ENCODE results near the gene TAF1L. TPM values are rescaled to one million over a fixed set of nuclear protein-coding genes. Genes with fewer than 3 reads are reported as not detected.

TAF1L gene
- total RNA-seq, 4 donors from 2014 or later: not detected

- 66 to 67% methylated on average over 6 of the region's 6 CpGs for WGBS, 2 donors (ENCODE audit: low coverage in 1 of 2)
- no peak overlapping the region for H3K4me3 ChIP-seq
- in situ Hi-C loops (cut with MboI; ENCODE audit: low pct_ligation_motif_present in 1 of 4, low pct_unique_long_range_greater_than_20kb in 1 of 4, low sequenced_read_pairs in 3 of 4): no loop called here
- H3K36me3 ChIP-seq: no peaks in the 10 kb centered on the region
- no peaks in the 10 kb centered on the region for H3K27me3 ChIP-seq
- H3K27ac ChIP-seq: no peak overlapping the region
- no peak for DNase-seq
- H3K9me3 ChIP-seq: no peaks in the 10 kb centered on the region
- H3K4me1 ChIP-seq: no peaks in the 10 kb centered on the region
- intact Hi-C loops (cut with DNase I; ENCODE audit: low total_unique reads): no loop called here
- TF ChIP-seq CTCF (IDR thresholded peaks at IDR 0.05) (no peak), POLR2A (IDR thresholded peaks at IDR 0.05) (no peak), POLR2AphosphoS5 (IDR thresholded peaks at IDR 0.05) (no peak), EP300 (IDR thresholded peaks at IDR 0.05; ENCODE audit: low read depth) (no peak)
These were observed 37.0 kb upstream of the TAF1L start for GRCh38 chr9:32672469-32672868.

GRCh38 chr9:32671333-32671732 is 35.9 kb upstream of the TAF1L start:
- Histone ChIP-seq H3K4me1 (no peaks in the 10 kb centered on the region), H3K36me3 (no peaks in the 10 kb centered on the region), H3K4me3 (no peak overlapping the region), H3K27me3 (no peaks in the 10 kb centered on the region), H3K9me3 (no peaks in the 10 kb centered on the region), H3K27ac (no peak overlapping the region)
- in situ Hi-C loops (cut with MboI; ENCODE audit: low pct_ligation_motif_present in 1 of 4, low pct_unique_long_range_greater_than_20kb in 1 of 4, low sequenced_read_pairs in 3 of 4): no loop called here
- WGBS, 2 donors (ENCODE audit: low coverage in 1 of 2): 82% methylated on average over 1 of the region's 1 CpG; no CpG with 5 or more reads in 1 of the 2 donors
- intact Hi-C loops (cut with DNase I; ENCODE audit: low total_unique reads): no loop called here
- TF ChIP-seq CTCF (IDR thresholded peaks at IDR 0.05): no peak
- TF ChIP-seq POLR2AphosphoS5 (IDR thresholded peaks at IDR 0.05): no peak
- TF ChIP-seq POLR2A (IDR thresholded peaks at IDR 0.05): no peak
- no peak for TF ChIP-seq EP300 (IDR thresholded peaks at IDR 0.05; ENCODE audit: low read depth)
- no peak for DNase-seq

GRCh38 chr9:32665101-32665500 is 29.6 kb upstream of the TAF1L start:
- no peak for TF ChIP-seq POLR2A (IDR thresholded peaks at IDR 0.05)
- no peak for DNase-seq
- in situ Hi-C loops (cut with MboI; ENCODE audit: low pct_ligation_motif_present in 1 of 4, low pct_unique_long_range_greater_than_20kb in 1 of 4, low sequenced_read_pairs in 3 of 4): no loop called here
- 33 to 58% methylated on average over 1 to 3 of the region's 3 CpGs for WGBS, 2 donors (ENCODE audit: low coverage in 1 of 2)
- Histone ChIP-seq H3K36me3 (no peaks in the 10 kb centered on the region), H3K4me3 (no peak overlapping the region), H3K27ac (no peak overlapping the region), H3K27me3 (no peaks in the 10 kb centered on the region), H3K9me3 (no peaks in the 10 kb centered on the region), H3K4me1 (no peaks in the 10 kb centered on the region)
- intact Hi-C loops (cut with DNase I; ENCODE audit: low total_unique reads): no loop called here

GRCh38 chr9:32663741-32664140 is 28.3 kb upstream of the TAF1L start:
- Histone ChIP-seq H3K9me3 (no peaks in the 10 kb centered on the region), H3K4me1 (no peaks in the 10 kb centered on the region), H3K27ac (no peak overlapping the region), H3K36me3 (no peaks in the 10 kb centered on the region), H3K4me3 (no peak overlapping the region), H3K27me3 (no peaks in the 10 kb centered on the region)
- no peak for DNase-seq
- TF ChIP-seq POLR2A (IDR thresholded peaks at IDR 0.05) (no peak), POLR2AphosphoS5 (IDR thresholded peaks at IDR 0.05) (no peak), CTCF (IDR thresholded peaks at IDR 0.05) (no peak), EP300 (IDR thresholded peaks at IDR 0.05; ENCODE audit: low read depth) (no peak)
- WGBS, 2 donors (ENCODE audit: low coverage in 1 of 2): 63 to 77% methylated on average over 2 to 3 of the region's 3 CpGs
- in situ Hi-C loops (cut with MboI; ENCODE audit: low pct_ligation_motif_present in 1 of 4, low pct_unique_long_range_greater_than_20kb in 1 of 4, low sequenced_read_pairs in 3 of 4): no loop called here
- intact Hi-C loops (cut with DNase I; ENCODE audit: low total_unique reads): no loop called here

- no peak for DNase-seq
- Histone ChIP-seq H3K27me3 (no peaks in the 10 kb centered on the region), H3K4me3 (no peak overlapping the region), H3K36me3 (no peaks in the 10 kb centered on the region), H3K27ac (no peak overlapping the region), H3K9me3 (no peaks in the 10 kb centered on the region), H3K4me1 (no peaks in the 10 kb centered on the region)
- TF ChIP-seq POLR2A (IDR thresholded peaks at IDR 0.05) (no peak), EP300 (IDR thresholded peaks at IDR 0.05; ENCODE audit: low read depth) (no peak), POLR2AphosphoS5 (IDR thresholded peaks at IDR 0.05) (no peak), CTCF (IDR thresholded peaks at IDR 0.05) (no peak)
- 67% methylated on average over 2 of the region's 2 CpGs; no CpG with 5 or more reads in 1 of the 2 donors for WGBS, 2 donors (ENCODE audit: low coverage in 1 of 2)
- intact Hi-C loops (cut with DNase I; ENCODE audit: low total_unique reads): no loop called here
- in situ Hi-C loops (cut with MboI; ENCODE audit: low pct_ligation_motif_present in 1 of 4, low pct_unique_long_range_greater_than_20kb in 1 of 4, low sequenced_read_pairs in 3 of 4): no loop called here
These were observed 12.2 kb upstream of the TAF1L start for GRCh38 chr9:32647671-32648070.
